Measurements from ENCODE around the gene SEMA6A. TPM values are rescaled to one million over a fixed set of nuclear protein-coding genes. Genes with fewer than 3 reads are reported as not detected.
"Not testable (repeated sequence)": the region's sequence is repeated elsewhere in the genome, so short reads cannot be mapped to it uniquely, and the experiment has no call there.

SEMA6A gene
- total and polyA plus RNA-seq, 5 donors from 2014 or later = 0.15 to 1.4 (median 0.54) TPM; not detected in 1

- no peak for ATAC-seq (ENCODE audit: low read depth in 2 of 2)
- H3K4me1 Mint-ChIP-seq = no peaks in the 10 kb centered on the region
Measured at GRCh38 chr5:116524051-116524904, 50.3 kb downstream of the SEMA6A start.

GRCh38 chr5:116523182-116523581 lies 51.4 kb downstream of the SEMA6A start:
- H3K27me3 ChIP-seq (ENCODE audit: control insufficient read depth, insufficient read depth, low read length); H3K9me3 Mint-ChIP-seq; H3K4me1 ChIP-seq (ENCODE audit: control insufficient read depth, insufficient read depth, low read length, poor library complexity, severe bottlenecking); H3K27ac Mint-ChIP-seq; DNase-seq; H3K4me3 Mint-ChIP-seq; ATAC-seq (ENCODE audit: low read depth in 2 of 2); H3K9me3 ChIP-seq (ENCODE audit: control insufficient read depth in 2 of 2, low read length in 2 of 2); H3K4me3 ChIP-seq (ENCODE audit: low read depth, low read length); H3K4me1 Mint-ChIP-seq; H3K27ac ChIP-seq (ENCODE audit: insufficient read depth, low read length, poor library complexity, severe bottlenecking); H3K27me3 Mint-ChIP-seq; H3K36me3 ChIP-seq (ENCODE audit: control insufficient read depth, insufficient read depth, low read length): not testable (repeated sequence)
- H3K36me3 Mint-ChIP-seq = peaks cover 17% of the 10 kb centered on the region

More at GRCh38 chr5:116524051-116524904, 50.3 kb downstream of the SEMA6A start:
- Mint-ChIP-seq H3K27me3 (no peaks in the 10 kb centered on the region), H3K9me3 (peaks cover 0 to 2% (median 0%) of the 10 kb centered on the region in 7 donors), H3K27ac (no peak overlapping the region), H3K36me3 (peaks cover 10% of the 10 kb centered on the region), H3K4me3 (no peak overlapping the region)
- Histone ChIP-seq H3K36me3 (ENCODE audit: control insufficient read depth, insufficient read depth, low read length) (no peaks in the 10 kb centered on the region), H3K27ac (ENCODE audit: insufficient read depth, low read length, poor library complexity, severe bottlenecking) (no peak overlapping the region), H3K9me3 (ENCODE audit: control insufficient read depth in 2 of 2, low read length in 2 of 2) (no peaks in the 10 kb centered on the region), H3K4me3 (ENCODE audit: low read depth, low read length) (no peak overlapping the region), H3K27me3 (ENCODE audit: control insufficient read depth, insufficient read depth, low read length) (no peaks in the 10 kb centered on the region), H3K4me1 (ENCODE audit: control insufficient read depth, insufficient read depth, low read length, poor library complexity, severe bottlenecking) (no peaks in the 10 kb centered on the region)
- no peak for DNase-seq

GRCh38 chr5:116522356-116523136 lies 52.1 kb downstream of the SEMA6A start:
- H3K27me3 Mint-ChIP-seq = no peaks in the 10 kb centered on the region
- Histone ChIP-seq H3K9me3 (ENCODE audit: control insufficient read depth in 2 of 2, low read length in 2 of 2) (no peaks in the 10 kb centered on the region), H3K4me1 (ENCODE audit: control insufficient read depth, insufficient read depth, low read length, poor library complexity, severe bottlenecking) (no peaks in the 10 kb centered on the region), H3K27ac (ENCODE audit: insufficient read depth, low read length, poor library complexity, severe bottlenecking) (no peak overlapping the region), H3K36me3 (ENCODE audit: control insufficient read depth, insufficient read depth, low read length) (no peaks in the 10 kb centered on the region), H3K4me3 (ENCODE audit: low read depth, low read length) (no peak overlapping the region), H3K27me3 (ENCODE audit: control insufficient read depth, insufficient read depth, low read length) (no peaks in the 10 kb centered on the region)
- ATAC-seq (ENCODE audit: low read depth in 2 of 2) (no peak), DNase-seq (no peak)
- H3K27ac Mint-ChIP-seq = no peak overlapping the region
- no peak overlapping the region for H3K4me3 Mint-ChIP-seq
- H3K4me1 Mint-ChIP-seq = no peaks in the 10 kb centered on the region
- peaks cover 0 to 2% (median 0%) of the 10 kb centered on the region in 7 donors for H3K9me3 Mint-ChIP-seq
- H3K36me3 Mint-ChIP-seq = peaks cover 17% of the 10 kb centered on the region

GRCh38 chr5:116521173-116521872 lies 53.3 kb downstream of the SEMA6A start:
- no peaks in the 10 kb centered on the region for H3K36me3 ChIP-seq (ENCODE audit: control insufficient read depth, insufficient read depth, low read length)
- no peaks in the 10 kb centered on the region for H3K4me1 ChIP-seq (ENCODE audit: control insufficient read depth, insufficient read depth, low read length, poor library complexity, severe bottlenecking)
- no peaks in the 10 kb centered on the region for H3K27me3 ChIP-seq (ENCODE audit: control insufficient read depth, insufficient read depth, low read length)
- no peak for ATAC-seq (ENCODE audit: low read depth in 2 of 2)
- no peak for DNase-seq
- Mint-ChIP-seq H3K27ac (peak overlapping the region in 1 of 3 donors; percentile 32), H3K27me3 (no peaks in the 10 kb centered on the region), H3K4me1 (no peaks in the 10 kb centered on the region), H3K9me3 (peaks cover 0 to 2% (median 0%) of the 10 kb centered on the region in 7 donors), H3K36me3 (peaks cover 17% of the 10 kb centered on the region), H3K4me3 (no peak overlapping the region)
- no peaks in the 10 kb centered on the region for H3K9me3 ChIP-seq (ENCODE audit: control insufficient read depth in 2 of 2, low read length in 2 of 2)
- no peak overlapping the region for H3K27ac ChIP-seq (ENCODE audit: insufficient read depth, low read length, poor library complexity, severe bottlenecking)
- no peak overlapping the region for H3K4me3 ChIP-seq (ENCODE audit: low read depth, low read length)

- H3K36me3 ChIP-seq (ENCODE audit: control insufficient read depth, insufficient read depth, low read length) = no peaks in the 10 kb centered on the region
- no peaks in the 10 kb centered on the region for H3K9me3 ChIP-seq (ENCODE audit: control insufficient read depth in 2 of 2, low read length in 2 of 2)
- no peak overlapping the region for H3K27ac ChIP-seq (ENCODE audit: insufficient read depth, low read length, poor library complexity, severe bottlenecking)
- no peaks in the 10 kb centered on the region for H3K27me3 ChIP-seq (ENCODE audit: control insufficient read depth, insufficient read depth, low read length)
- no peak overlapping the region for H3K27ac Mint-ChIP-seq
- H3K36me3 Mint-ChIP-seq = peaks cover 17% of the 10 kb centered on the region
- peaks cover 0 to 2% (median 0%) of the 10 kb centered on the region in 7 donors for H3K9me3 Mint-ChIP-seq
- DNase-seq (no peak), ATAC-seq (ENCODE audit: low read depth in 2 of 2) (no peak)
- H3K4me3 ChIP-seq (ENCODE audit: low read depth, low read length) = no peak overlapping the region
- H3K4me1 ChIP-seq (ENCODE audit: control insufficient read depth, insufficient read depth, low read length, poor library complexity, severe bottlenecking) = no peaks in the 10 kb centered on the region
- no peak overlapping the region for H3K4me3 Mint-ChIP-seq
- H3K4me1 Mint-ChIP-seq = no peaks in the 10 kb centered on the region
- no peaks in the 10 kb centered on the region for H3K27me3 Mint-ChIP-seq
Measured at GRCh38 chr5:116520771-116521170, 53.9 kb downstream of the SEMA6A start.

GRCh38 chr5:116518423-116518822 lies 56.2 kb downstream of the SEMA6A start:
- Mint-ChIP-seq H3K4me1 (no peaks in the 10 kb centered on the region), H3K9me3 (peaks cover 0 to 4% (median 0%) of the 10 kb centered on the region in 7 donors), H3K27me3 (no peaks in the 10 kb centered on the region), H3K36me3 (peaks cover 21% of the 10 kb centered on the region), H3K27ac (no peak overlapping the region), H3K4me3 (no peak overlapping the region)
- Histone ChIP-seq H3K36me3 (ENCODE audit: control insufficient read depth, insufficient read depth, low read length) (no peaks in the 10 kb centered on the region), H3K9me3 (ENCODE audit: control insufficient read depth in 2 of 2, low read length in 2 of 2) (no peaks in the 10 kb centered on the region), H3K4me1 (ENCODE audit: control insufficient read depth, insufficient read depth, low read length, poor library complexity, severe bottlenecking) (no peaks in the 10 kb centered on the region), H3K27ac (ENCODE audit: insufficient read depth, low read length, poor library complexity, severe bottlenecking) (no peak overlapping the region), H3K27me3 (ENCODE audit: control insufficient read depth, insufficient read depth, low read length) (no peaks in the 10 kb centered on the region), H3K4me3 (ENCODE audit: low read depth, low read length) (no peak overlapping the region)
- no peak for DNase-seq
- no peak for ATAC-seq (ENCODE audit: low read depth in 2 of 2)

GRCh38 chr5:116517488-116517887 lies 57.1 kb downstream of the SEMA6A start:
- Mint-ChIP-seq H3K36me3 (peaks cover 21% of the 10 kb centered on the region), H3K9me3 (peaks cover 0 to 4% (median 0%) of the 10 kb centered on the region in 7 donors), H3K27me3 (no peaks in the 10 kb centered on the region), H3K4me1 (no peaks in the 10 kb centered on the region), H3K27ac (no peak overlapping the region), H3K4me3 (no peak overlapping the region)
- Histone ChIP-seq H3K4me1 (ENCODE audit: control insufficient read depth, insufficient read depth, low read length, poor library complexity, severe bottlenecking) (no peaks in the 10 kb centered on the region), H3K27me3 (ENCODE audit: control insufficient read depth, insufficient read depth, low read length) (no peaks in the 10 kb centered on the region), H3K4me3 (ENCODE audit: low read depth, low read length) (no peak overlapping the region), H3K27ac (ENCODE audit: insufficient read depth, low read length, poor library complexity, severe bottlenecking) (no peak overlapping the region), H3K9me3 (ENCODE audit: control insufficient read depth in 2 of 2, low read length in 2 of 2) (no peaks in the 10 kb centered on the region), H3K36me3 (ENCODE audit: control insufficient read depth, insufficient read depth, low read length) (no peaks in the 10 kb centered on the region)
- ATAC-seq (ENCODE audit: low read depth in 2 of 2) (no peak), DNase-seq (no peak)
